GM21825 (cell line): ENCODE measurements around the gene KMT2C.
"Not testable (repeated sequence)": the region's sequence is repeated elsewhere in the genome, so short reads cannot be mapped to it uniquely, and the experiment has no call there.

Experiments used
- ATAC-seq: cut with Tn5 transposase; IDR thresholded peaks from one replicate; pipeline ENCODE4 v1.9.1; 2021; ENCODE audit warnings: mild to moderate bottlenecking, moderate library complexity; ENCODE audit not compliant: unreplicated experiment

The KMT2C gene

DNA sequence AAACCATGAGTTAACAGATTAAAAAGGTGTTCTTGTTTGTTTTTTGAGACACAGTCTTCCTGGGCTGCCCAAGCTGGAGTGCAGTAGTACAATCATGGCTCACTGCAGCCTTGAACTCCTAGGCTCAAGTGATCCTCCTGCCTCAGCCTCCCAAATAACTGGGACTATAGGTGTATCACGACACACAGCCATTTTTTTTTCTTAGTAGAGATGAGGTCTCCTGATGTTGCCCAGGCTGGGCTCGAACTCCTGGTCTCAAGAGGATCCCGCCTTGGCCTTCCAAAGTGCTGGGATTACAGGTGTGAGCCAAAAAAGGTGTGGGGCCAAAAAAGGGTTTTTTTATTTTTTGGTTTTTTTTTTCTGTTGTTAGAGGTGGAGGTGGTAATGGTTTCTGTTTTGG lies 29.3 kb downstream of the KMT2C start:
- ATAC-seq: no peak

- not testable (repeated sequence) for ATAC-seq
Measured at GRCh38 chr7:152406030-152406429, 29.8 kb downstream of the KMT2C start.

- no peak for ATAC-seq
Measured at GRCh38 chr7:152403726-152404125, 32.1 kb downstream of the KMT2C start.

- no peak for ATAC-seq
Measured at GRCh38 chr7:152402384-152403250, 33.2 kb downstream of the KMT2C start.

DNA sequence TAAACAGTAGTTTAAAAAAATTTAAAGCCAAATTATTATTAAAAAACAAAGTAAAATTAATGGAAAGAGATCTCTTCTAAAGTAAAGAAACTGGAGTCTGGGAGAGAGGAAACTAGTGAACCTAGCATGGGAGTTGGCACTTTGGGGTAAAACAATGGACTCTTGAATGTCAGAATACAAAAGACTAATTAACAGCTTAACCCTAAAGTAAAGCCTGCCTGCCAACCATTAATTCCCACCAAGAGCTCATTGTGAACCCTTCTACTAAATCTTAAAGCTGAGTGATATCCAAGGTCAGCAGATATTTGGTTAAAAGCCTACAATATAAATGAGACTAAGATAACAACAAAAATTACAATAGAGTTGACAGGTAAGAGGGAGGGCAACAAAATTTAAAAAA lies 36.5 kb downstream of the KMT2C start:
- ATAC-seq: no peak

DNA sequence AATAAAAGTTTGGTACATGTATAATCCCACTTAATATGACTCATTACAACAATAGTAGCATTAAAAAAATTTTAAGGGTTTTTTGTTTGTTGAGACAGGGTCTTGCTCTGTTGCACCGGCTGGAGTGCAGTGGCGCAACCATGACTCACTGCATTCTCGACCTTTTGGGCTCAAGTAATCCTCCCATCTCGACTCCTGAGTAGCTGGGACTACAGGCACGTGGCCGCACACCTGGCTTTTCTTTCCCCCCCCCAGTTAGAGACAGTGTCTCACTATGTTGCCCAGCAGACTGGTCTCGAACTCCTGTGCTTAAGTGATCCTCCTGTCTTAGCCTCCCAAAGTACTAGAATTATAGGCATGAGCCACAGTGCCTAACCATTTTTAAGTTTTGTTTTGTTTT lies 40.7 kb downstream of the KMT2C start:
- no peak for ATAC-seq

- not testable (repeated sequence) for ATAC-seq
Measured at GRCh38 chr7:152394214-152394613, 41.6 kb downstream of the KMT2C start.

GRCh38 chr7:152392254-152392653 lies 43.5 kb downstream of the KMT2C start:
- no peak for ATAC-seq

GRCh38 chr7:152386136-152386764 lies 49.6 kb downstream of the KMT2C start:
- not testable (repeated sequence) for ATAC-seq

GRCh38 chr7:152384235-152385200 lies 51.3 kb downstream of the KMT2C start:
- not testable (repeated sequence) for ATAC-seq

DNA sequence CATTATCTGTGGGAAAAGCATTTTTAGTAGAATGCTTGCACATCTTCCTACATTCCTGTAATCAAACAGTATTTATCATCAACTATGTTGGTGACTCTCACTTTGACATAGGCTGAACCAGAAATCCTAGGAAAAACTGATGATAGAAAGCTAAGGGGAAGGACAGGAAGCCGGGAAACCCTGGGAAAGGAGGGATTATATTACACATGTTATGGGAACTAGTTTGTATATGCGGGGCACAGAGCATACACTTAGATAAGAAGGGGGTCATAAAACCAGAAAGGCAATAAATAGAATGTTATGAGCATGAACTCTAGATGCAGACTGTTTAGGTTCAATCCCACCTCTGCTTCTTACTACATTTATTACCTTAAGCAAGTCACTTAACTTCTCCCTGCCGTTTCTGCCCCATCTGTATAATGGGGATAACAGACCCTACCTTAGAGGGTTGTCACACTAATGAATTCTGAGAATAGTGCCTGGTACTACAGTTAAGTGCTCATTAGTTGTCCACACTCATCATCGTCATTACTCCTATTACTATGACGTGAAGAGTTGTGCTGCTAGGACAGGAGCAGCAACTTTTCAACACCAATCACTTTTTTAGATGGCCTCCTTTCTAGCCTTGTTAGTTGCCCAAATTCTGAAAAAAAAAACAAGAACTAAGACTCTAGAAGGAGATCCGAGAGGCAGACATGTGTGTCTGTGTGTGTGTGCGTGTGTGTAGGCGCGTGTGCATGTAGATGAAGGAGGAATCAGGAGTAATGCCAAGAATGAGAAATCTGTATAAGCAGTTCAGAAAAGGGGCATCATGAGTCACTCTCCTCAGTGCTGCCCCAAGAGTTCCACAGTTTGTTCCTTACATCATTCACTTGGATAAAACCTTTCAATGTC lies 52.2 kb downstream of the KMT2C start:
- no peak for ATAC-seq

GRCh38 chr7:152382244-152382643 lies 53.6 kb downstream of the KMT2C start:
- ATAC-seq: no peak

DNA sequence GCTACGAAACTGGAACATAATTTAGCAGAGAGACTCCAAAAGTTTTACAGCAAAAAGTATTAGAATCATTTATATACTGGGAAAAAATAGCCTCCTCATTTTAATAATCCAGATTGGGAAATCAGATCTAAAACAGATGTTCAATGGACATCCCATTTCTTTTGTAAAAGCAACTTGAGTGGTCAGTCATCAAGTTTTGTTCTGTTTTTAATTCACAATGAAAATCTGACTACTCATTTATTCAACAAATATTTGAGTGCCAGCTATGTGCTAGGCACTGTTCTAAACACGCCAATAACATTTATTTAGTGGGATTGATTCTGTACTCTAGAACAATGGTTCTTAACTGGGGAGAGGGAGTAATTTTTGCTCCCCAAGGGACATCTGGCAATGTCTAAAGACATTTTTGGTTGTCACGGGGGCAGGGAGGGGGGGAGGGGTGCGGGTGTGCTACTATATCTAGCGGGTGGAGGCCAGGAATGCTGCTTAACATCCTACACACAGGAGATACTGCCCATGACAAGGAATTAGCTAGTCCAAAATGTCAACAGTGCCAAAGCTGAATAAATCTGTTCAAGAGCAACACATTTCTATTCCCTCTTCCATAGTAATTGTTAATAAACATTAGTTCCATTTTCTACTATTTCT lies 54.7 kb downstream of the KMT2C start:
- not testable (repeated sequence) for ATAC-seq

GRCh38 chr7:152378497-152378896 lies 57.3 kb downstream of the KMT2C start:
- not testable (repeated sequence) for ATAC-seq

DNA sequence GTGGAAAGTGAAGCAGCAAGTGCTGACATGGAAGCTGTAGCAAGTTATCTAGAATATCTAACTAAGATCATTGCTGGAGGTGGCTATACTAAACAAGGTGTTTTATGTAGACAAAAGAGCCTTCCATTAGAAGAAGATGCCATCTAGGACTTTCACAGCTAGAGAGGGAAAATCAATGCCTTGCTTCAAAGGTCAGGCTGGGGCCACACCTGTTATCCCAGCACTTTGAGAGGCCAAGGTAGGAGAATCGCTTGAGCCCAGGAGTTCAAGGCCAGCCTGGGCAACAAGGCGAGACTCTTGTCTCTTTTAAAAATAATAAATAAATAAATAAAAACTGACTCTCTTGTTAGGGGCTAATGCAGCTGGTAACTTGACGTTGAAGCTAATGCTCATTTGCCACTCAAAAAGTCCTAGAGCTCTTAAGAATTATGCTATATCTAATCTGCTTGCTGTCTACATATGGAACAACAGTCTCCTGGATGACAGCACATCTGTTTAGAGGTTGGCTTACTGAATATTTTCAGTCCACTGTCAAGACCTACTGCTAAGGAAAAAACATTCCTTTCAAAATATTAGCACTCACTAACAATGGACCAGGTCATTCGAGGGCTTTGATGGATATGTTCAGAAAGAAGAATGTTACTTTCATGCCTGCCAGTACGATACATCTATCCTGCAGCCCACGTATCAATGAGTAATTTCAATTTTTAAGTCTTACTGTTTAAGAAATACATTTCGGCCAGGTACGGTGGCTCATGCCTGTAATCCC lies 58.9 kb downstream of the KMT2C start:
- not testable (repeated sequence) for ATAC-seq

DNA sequence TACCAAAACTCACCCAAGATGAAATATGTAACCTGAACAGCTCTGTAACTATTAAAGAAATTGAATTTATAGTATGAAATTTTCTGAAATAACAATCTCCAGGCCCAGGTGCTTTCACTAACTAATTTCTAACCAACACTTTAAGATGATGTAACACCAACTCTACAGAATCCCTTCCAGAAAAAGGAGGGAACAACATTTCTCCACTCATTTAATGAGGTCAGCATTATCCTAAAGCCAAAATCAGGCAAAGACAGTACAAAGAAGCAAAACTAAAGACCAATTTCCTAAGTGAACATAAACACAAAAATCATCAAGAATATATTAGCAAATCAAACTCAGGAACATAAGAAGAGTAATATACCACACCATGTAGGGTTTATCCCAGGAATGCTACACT lies 65.5 kb downstream of the KMT2C start:
- ATAC-seq: no peak

DNA sequence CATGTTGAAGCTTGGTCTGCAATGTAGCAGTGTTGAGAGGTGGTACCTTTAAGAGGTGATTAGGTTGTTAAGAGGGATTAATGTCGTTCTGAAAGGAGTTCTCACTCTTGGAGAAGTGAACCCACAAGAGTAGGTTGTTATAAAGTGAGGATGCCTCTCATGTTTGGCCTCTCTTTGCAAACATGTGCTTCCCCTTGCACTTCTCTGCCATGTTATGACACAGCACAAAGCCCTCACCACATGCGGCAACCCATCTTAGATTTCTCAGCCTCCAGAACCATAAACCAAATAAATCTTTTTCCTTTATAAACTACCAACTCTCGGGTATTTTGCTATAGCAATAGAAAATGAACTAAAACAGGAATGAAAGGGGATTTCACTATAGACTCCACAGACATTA lies 66.3 kb downstream of the KMT2C start:
- no peak for ATAC-seq

- ATAC-seq: no peak
Measured at GRCh38 chr7:152367170-152367569, 68.6 kb downstream of the KMT2C start.

DNA sequence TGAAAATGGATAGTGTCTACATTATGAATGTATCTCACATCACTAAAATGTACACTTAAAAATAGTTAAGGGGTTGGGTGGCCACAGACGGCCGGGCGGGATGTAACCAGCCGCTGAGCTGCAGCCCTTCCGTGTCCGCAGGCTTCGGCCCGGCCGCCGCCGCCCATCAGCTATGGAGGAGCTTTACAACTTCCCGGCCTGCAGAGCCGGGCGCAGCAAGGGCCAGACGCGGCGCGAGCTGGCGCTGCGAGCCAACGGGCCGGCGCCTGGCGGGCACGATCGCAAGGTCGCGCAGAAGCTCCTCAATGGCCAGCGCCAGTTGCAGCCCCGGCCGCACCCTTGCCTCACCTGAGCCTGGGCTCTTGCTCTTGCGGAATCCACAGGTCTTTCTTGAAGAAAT lies 69.1 kb downstream of the KMT2C start:
- ATAC-seq: no peak
